GM21619 (cell line): ENCODE data around the gene HLA-DRB1.
"Not testable (repeated sequence)": the region's sequence is repeated elsewhere in the genome, so short reads cannot be mapped to it uniquely, and the experiment has no call there.

ENCODE experiments used
- ATAC-seq: cut with Tn5 transposase; IDR thresholded peaks from one replicate; pipeline ENCODE4 v1.9.1; 2021; ENCODE audit not compliant: unreplicated experiment

Gene HLA-DRB1

DNA sequence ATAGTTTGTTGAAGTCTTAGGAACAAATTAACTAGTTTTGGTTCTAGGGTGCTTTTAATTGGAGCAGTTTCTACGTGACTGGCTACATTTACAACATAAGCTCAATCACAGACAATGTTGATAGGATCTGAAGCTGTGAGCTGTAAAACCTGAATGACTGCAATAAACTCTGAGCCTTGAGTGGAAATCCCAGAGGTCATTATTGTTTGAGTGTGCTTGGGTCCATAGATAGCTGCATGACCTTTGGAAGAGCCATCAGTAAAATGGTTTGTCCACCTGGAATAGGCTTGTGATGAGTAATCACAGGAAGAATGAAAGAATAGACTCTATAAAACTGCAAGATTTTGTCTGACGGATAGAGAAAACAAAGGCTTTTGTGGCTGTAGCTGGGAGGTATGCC, 26.7 kb downstream of the HLA-DRB1 start:
- ATAC-seq: no peak

DNA sequence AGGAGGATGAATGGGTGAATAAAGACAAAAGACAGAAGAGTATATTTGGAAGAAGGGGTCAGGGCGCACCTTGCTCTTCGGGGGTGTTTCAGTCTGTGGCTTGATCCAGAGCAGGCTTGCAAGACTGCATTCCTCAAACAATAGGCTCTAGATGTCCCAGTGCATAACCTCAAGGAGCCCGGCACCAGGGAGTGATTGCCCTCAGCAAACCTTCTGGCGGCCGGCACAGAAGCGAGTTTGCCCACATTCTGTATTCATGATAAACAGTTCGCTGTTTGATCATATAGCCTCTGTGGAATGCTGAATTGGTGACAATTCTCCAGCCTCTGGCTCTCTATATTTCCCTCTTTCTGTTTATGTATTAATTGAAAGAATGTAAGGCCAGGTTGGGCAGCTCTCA, 29.9 kb downstream of the HLA-DRB1 start:
- ATAC-seq: no peak

DNA sequence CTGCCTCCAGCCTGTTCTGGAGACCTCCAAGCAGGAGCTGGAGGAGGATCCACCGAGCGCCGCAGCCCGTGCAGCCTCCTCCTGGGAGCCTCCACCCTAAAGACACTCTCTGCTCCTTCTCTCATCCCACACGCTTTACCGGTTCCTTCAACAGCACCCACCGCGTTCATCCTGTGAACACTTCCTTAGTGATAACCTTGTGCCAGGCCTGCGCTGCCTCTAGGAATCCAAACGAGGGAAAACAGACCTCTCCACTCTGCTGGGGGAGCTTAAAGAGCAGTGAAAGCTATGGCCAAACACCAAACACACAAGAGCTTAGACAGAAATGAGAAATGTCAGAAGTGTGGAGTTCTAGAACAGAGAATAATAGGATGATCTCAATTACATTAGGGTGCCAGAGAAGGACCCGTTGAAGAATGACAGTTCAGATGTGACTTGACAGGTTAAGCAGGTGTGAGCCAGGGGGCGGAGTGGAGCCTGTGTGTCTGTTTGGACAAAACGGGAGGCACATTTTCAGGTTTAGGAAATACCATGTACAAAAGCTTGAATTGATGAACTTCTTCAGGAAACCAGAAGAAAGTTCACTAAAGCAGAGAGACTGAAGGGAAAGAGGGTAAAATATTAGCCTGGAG, 31.1 kb downstream of the HLA-DRB1 start:
- ATAC-seq: no peak

DNA sequence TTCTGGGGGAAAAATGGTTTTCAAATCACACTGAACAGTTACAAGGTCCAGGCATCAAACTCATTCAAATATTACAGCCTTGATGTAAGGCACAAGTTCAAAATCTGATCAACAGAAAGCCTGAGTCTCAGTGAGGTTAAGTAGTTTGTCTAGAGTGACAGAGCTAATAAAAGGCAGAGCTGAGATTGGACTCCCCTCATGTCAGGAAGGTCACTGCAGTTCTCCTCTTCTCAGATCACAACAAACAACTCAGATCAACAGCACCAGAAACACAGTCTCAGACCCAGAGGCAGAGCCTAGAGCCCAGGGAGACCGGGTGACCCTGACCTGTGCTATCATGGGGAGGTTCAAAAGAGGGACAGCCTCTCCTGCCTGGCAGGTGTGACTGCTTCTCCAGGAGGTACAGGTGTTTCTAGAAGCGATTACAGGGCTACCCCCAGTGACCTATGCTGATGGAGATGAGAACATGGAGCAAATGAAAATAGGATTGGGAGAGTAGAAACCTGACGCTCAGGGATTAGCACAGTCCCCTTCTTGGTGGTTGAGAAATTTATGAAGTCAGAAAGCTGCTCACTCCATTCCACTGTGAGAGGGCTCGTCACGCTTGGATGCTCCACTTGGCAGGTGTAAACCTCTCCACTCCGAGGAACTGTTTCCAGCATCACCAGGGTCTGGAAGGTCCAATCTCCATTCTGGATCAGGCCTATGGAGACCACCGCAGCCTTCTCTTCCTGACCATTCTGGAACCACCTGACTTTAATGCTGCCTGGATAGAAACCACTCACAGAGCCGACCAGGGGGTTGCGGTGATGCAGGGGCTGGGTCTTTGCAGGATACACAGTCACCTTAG, 35.3 kb downstream of the HLA-DRB1 start:
- no peak for ATAC-seq

DNA sequence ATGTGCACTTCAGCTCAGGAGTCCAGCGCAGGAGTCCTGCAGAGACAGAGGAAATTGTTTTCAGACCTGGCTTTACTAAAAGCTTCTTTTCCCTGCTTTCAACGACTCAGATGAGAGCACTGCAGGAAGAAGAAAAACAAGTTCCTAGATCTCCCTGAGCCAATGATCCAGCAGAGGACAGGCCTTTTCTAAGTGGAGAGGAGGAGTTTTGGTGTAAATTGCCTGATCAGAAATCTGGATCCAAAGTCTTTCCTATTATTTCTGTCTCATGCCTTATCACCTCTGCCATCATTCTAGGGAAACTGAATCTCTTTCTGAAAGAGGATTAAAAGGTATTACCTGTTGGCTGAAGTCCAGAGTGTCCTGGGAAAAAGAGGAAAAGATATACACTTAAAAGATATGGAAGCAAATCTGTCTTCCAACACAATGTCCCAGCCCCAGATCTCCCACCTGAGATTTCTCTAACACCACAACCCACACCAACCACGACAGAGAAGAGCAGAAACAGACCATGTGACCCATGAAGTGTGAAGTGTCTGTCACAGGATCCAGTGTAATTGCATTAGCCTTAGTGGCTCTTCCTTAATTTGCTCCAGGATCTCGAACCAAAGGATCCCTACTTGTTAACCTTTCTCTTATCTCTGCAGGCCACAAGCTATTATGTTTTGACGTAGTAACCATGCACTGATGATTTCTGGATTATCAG, 36.5 kb downstream of the HLA-DRB1 start:
- ATAC-seq: no peak

DNA sequence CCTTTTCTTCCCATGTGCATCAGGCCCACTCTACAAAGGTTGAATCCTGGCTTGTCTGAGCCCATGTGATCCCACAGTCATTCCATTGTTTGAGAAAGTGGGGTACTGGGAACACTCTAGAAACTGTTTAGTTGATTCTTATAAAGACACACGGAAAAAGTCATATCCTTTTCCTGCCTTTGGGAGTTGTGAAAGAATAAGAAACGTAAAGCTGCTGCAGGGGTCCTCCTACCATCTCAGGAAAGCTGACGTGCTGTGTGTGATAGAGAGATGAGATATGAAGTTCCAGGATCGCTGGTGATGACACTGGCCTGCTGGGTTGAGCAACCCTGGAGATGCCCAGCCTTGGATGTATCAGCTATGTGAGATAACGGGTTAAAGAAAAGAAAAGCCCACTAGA, 38.2 kb downstream of the HLA-DRB1 start:
- ATAC-seq: no peak

DNA sequence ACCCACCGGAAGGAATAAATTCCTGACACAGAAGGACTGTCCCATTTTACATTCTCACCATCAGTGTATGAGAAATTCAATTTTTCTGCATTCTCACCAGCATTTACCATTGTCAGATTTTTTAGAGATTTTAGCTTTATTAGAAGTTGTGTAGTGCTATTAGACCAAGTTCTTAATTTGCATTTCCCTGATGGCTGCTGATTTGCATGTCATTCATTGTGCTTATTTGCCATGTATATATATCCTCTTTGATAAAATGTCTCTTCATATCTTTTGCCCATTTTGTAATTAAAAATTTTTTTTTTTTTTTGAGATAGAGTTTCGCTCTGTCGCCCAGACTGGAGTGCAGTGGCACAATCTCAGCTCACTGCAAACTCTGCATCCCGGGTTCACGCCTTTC, 49.8 kb downstream of the HLA-DRB1 start:
- ATAC-seq: no peak

DNA sequence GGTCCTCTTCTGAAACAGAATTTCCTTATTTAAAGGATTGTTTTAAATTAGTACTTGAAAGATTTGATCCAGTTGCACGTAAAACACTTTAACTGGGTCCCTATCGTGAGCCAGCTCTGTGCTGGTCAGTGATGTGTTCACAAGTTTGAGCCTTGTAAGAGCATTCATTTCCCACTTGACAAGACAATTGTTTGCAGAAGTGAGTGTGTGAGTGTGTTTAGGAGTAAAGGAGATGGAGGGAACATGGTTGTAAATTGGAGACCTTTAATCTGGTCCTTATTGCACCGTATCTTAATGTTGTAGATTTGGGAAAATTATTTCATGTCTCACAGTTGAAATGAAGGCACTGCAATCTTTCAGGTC, 59.2 kb downstream of the HLA-DRB1 start:
- ATAC-seq: not testable (repeated sequence)

DNA sequence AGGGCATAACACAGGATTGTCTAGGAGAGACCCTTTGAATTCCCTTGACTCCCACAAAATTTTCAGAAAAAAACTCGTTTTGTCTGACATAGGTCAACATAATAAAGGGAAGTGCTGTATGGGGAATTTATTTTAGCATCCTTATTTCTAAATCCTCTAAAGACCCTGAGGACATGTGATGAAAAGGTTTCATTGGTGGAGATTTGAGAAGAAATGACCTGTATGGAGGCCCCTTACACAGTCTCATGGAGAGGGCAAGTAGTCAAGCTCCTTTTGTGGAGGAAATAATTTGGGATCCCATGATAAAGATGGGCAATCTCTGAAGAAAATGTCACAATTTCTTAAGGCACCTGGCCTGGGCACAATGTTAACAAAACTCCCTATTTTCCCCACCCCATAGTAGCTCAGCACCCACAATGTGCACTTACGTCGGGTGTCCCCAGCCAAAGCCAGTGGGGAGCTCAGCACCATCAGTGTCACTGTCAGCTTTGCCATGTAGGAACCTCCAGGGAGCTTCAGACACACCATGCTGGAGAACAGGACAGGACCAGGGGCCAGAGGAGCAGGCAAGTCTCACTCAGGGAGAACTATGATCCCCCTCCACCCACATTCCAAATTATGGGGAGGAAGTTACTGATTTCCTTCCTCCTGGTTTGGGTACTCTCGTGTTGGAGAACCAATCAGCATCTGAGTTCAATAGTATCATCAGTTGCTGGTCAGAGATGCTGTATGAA, 59.8 kb downstream of the HLA-DRB1 start, which contains the start of gene HLA-DRB5:
Gene HLA-DRB5, minus strand, starts transcription at position 591 of the 734 bp plus-strand sequence. Its CDS starts 63 bp downstream, at position 528.
- ATAC-seq: peak; percentile 57
